Measurements from ENCODE around the gene FAM184B. TPM values are rescaled to one million over a fixed set of nuclear protein-coding genes. Genes with fewer than 3 reads are reported as not detected.

FAM184B gene
- total RNA-seq, 1 donor from 2014 or later, result not detected

GRCh38 chr4:17636696-17637622, 144.5 kb downstream of the FAM184B start:
- DNase-seq (ENCODE audit: extremely low spot score in 2 of 2), result no peak
- Histone ChIP-seq H3K27me3 (no peaks in the 10 kb centered on the region), H3K4me1 (no peaks in the 10 kb centered on the region), H3K36me3 (peaks cover 0 to 30% of the 10 kb centered on the region in 2 donors), H3K27ac (no peak overlapping the region), H3K9me3 (no peaks in the 10 kb centered on the region), H3K4me3 (no peak overlapping the region)
- TF ChIP-seq, protein P1, sequence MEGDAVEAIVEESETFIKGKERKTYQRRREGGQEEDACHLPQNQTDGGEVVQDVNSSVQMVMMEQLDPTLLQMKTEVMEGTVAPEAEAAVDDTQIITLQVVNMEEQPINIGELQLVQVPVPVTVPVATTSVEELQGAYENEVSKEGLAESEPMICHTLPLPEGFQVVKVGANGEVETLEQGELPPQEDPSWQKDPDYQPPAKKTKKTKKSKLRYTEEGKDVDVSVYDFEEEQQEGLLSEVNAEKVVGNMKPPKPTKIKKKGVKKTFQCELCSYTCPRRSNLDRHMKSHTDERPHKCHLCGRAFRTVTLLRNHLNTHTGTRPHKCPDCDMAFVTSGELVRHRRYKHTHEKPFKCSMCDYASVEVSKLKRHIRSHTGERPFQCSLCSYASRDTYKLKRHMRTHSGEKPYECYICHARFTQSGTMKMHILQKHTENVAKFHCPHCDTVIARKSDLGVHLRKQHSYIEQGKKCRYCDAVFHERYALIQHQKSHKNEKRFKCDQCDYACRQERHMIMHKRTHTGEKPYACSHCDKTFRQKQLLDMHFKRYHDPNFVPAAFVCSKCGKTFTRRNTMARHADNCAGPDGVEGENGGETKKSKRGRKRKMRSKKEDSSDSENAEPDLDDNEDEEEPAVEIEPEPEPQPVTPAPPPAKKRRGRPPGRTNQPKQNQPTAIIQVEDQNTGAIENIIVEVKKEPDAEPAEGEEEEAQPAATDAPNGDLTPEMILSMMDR (IDR thresholded peaks at IDR 0.05), result peak; percentile 48 to 91 (median 65)
- TF ChIP-seq POLR2A (IDR thresholded peaks at IDR 0.05), result no peak
- peak in 1 of 2 donors; percentile 32 for TF ChIP-seq POLR2AphosphoS5 (IDR thresholded peaks at IDR 0.05; ENCODE audit: insufficient read depth in 1 of 2, low read depth in 1 of 2)
- intact Hi-C loops (cut with DNase I), result loop anchor here (10.0 kb wide), 1 partner anchor 92 kb away; no protein-coding TSS in a partner anchor

- no peak overlapping the region for H3K27ac ChIP-seq
- H3K4me3 ChIP-seq, result no peak overlapping the region
- intact Hi-C loops (cut with DNase I), result loop anchor here (10.0 kb wide), 1 partner anchor 92 kb away; no protein-coding TSS in a partner anchor
- no peak for DNase-seq (ENCODE audit: extremely low spot score in 2 of 2)
- no peaks in the 10 kb centered on the region for H3K4me1 ChIP-seq
- H3K27me3 ChIP-seq, result no peaks in the 10 kb centered on the region
- peaks cover 0 to 30% of the 10 kb centered on the region in 2 donors for H3K36me3 ChIP-seq
- H3K9me3 ChIP-seq, result no peaks in the 10 kb centered on the region
- no peak for TF ChIP-seq POLR2A (IDR thresholded peaks at IDR 0.05)
These were observed 145.1 kb downstream of the FAM184B start for GRCh38 chr4:17636341-17636695.

DNA sequence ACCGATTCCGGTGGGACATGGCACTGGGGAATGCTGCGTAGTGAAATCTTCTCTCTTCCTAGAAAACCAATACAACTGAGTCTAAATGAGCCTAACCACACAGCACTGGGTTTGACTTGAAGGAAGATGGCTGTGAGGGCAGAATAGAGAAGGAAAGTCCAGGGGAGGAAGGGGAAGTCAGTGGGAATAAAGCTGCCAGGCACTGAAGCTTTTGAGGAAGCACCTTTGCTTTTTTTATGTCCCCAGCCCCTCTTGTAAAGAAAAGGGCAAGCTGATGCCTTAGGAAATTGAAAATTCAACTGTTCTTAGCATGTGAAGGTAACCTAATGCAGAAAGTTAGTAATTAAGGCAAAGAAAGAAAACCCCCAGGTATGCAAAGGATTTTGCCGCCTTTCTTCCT, 146.4 kb downstream of the FAM184B start:
- Histone ChIP-seq H3K27ac (no peak overlapping the region), H3K9me3 (no peaks in the 10 kb centered on the region), H3K4me1 (no peaks in the 10 kb centered on the region), H3K27me3 (no peaks in the 10 kb centered on the region), H3K36me3 (peaks cover 0 to 32% of the 10 kb centered on the region in 2 donors), H3K4me3 (no peak overlapping the region)
- TF ChIP-seq, protein P1 (IDR thresholded peaks at IDR 0.05), result no peak
- TF ChIP-seq POLR2AphosphoS5 (IDR thresholded peaks at IDR 0.05; ENCODE audit: insufficient read depth in 1 of 2, low read depth in 1 of 2) (no peak), POLR2A (IDR thresholded peaks at IDR 0.05) (no peak)
- no peak for DNase-seq (ENCODE audit: extremely low spot score in 2 of 2)
- intact Hi-C loops (cut with DNase I), result loop anchor here (10.0 kb wide), 1 partner anchor 90 kb away; no protein-coding TSS in a partner anchor

- intact Hi-C loops (cut with DNase I), result loop anchor here (10.0 kb wide), 1 partner anchor 89 kb away; no protein-coding TSS in a partner anchor
- Histone ChIP-seq H3K9me3 (no peaks in the 10 kb centered on the region), H3K27me3 (no peaks in the 10 kb centered on the region), H3K36me3 (peaks cover 0 to 47% of the 10 kb centered on the region in 2 donors), H3K27ac (no peak overlapping the region), H3K4me1 (no peaks in the 10 kb centered on the region), H3K4me3 (no peak overlapping the region)
- no peak for TF ChIP-seq POLR2A (IDR thresholded peaks at IDR 0.05)
- TF ChIP-seq POLR2AphosphoS5 (IDR thresholded peaks at IDR 0.05; ENCODE audit: insufficient read depth in 1 of 2, low read depth in 1 of 2), result no peak
- TF ChIP-seq, protein P1 (IDR thresholded peaks at IDR 0.05), result no peak
- no peak for DNase-seq (ENCODE audit: extremely low spot score in 2 of 2)
These were observed 147.8 kb downstream of the FAM184B start for GRCh38 chr4:17633600-17633999.

DNA sequence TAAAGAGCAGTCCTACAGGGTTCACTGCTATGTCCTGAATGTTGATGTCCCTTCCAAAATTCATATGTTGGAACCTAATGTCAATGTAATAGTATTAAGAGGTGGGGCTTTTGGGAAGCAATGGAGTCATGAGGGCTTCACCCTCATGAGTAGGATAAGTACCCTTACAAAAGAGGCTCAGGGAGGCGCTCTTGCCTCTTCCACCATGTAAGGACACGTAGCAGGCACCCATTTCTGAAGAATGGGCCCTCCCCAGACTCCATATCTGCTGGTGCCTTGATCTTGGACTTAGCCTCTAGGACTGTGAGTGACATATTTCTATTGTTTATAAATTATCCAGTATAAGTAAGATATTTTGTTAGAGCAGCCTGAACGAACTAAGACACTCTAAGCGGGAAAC, 151.2 kb downstream of the FAM184B start:
- Histone ChIP-seq H3K36me3 (peaks cover 0 to 70% of the 10 kb centered on the region in 2 donors), H3K27ac (no peak overlapping the region), H3K27me3 (no peaks in the 10 kb centered on the region), H3K4me1 (no peaks in the 10 kb centered on the region), H3K4me3 (no peak overlapping the region), H3K9me3 (no peaks in the 10 kb centered on the region)
- TF ChIP-seq POLR2AphosphoS5 (IDR thresholded peaks at IDR 0.05; ENCODE audit: insufficient read depth in 1 of 2, low read depth in 1 of 2) (no peak), POLR2A (IDR thresholded peaks at IDR 0.05) (no peak)
- TF ChIP-seq, protein P1 (IDR thresholded peaks at IDR 0.05), result no peak
- no peak for DNase-seq (ENCODE audit: extremely low spot score in 2 of 2)
- intact Hi-C loops (cut with DNase I), result loop anchor here (10.0 kb wide), 1 partner anchor 85 kb away; no protein-coding TSS in a partner anchor

Data from vagina (tissue), 2 donors.